Esophagus squamous epithelium (tissue), 5 donors: ENCODE data around the gene ABCA12. TPM values are rescaled to one million over a fixed set of nuclear protein-coding genes. Genes with fewer than 3 reads are reported as not detected.

Experiments used
- DNase-seq: peaks from one replicate; lab custom pipeline; 2025; lab: John Stamatoyannopoulos, UW
- H3K27ac ChIP-seq, 4 donors: fragments of 200-600 bp; sonication (generic); one replicate each; pipeline ENCODE4 v1.5.1; 2016 to 2019; ENCODE audit warnings: mild to moderate bottlenecking in 1 of 4
- H3K27me3 ChIP-seq, 4 donors: fragments of 200-600 bp; sonication (generic); 1 replicate in 3 of 4; 2 replicates in 1 of 4; pipeline versions ENCODE4 v1.5.1 to v1.6.0; 2017 to 2021; ENCODE audit warnings: antibody characterized with exemption in 1 of 4
- H3K36me3 ChIP-seq, 3 donors: fragments of 200-600 bp; sonication (generic); one replicate each; pipeline ENCODE4 v1.5.1; 2016 to 2019
- H3K4me1 ChIP-seq, 3 donors: fragments of 200-600 bp; sonication (generic); one replicate each; pipeline ENCODE4 v1.5.1; 2017 to 2019
- H3K4me3 ChIP-seq, 4 donors: fragments of 200-600 bp; sonication (generic); 1 replicate in 3 of 4; 2 replicates in 1 of 4; pipeline ENCODE4 v1.5.1; 2016 to 2019; ENCODE audit warnings: mild to moderate bottlenecking in 2 of 4, moderate library complexity in 1 of 4
- H3K9me3 ChIP-seq, 3 donors: fragments of 200-600 bp; sonication (generic); one replicate each; pipeline ENCODE4 v1.5.1; 2016 to 2019
- POLR2A ChIP-seq, 4 donors: fragments of 450-650 bp; IDR thresholded peaks; one replicate each; pipeline ENCODE4 v1.6.1; 2017; ENCODE audit warnings: antibody characterized with exemption in 4 of 4, mild to moderate bottlenecking in 4 of 4, moderate library complexity in 3 of 4
- WGBS, 2 donors: methylation state at CpG; one replicate each; pipeline ENCODE4 v1.1.5; 2018; 5-methylcytosine and 5-hydroxymethylcytosine counted together
- intact Hi-C: fragments of 100-400 bp; cut with DNase I; formaldehyde crosslinking; loops from one replicate; pipeline ENCODE4 v1.15.0; 2022
- total RNA-seq, 4 donors: library from RNA; depleted of rRNA; stranded (reverse); fragments of >200 nt; gene quantifications; one replicate each; pipeline ENCODE4 v1.1.0, GENCODE V29; 2016
- TF ChIP-seq, protein P1 (sequence below), 6 experiments: fragments of 450-650 bp in 4 of 6; fragments of 200-600 bp in 2 of 6; sonication (generic) in 2 of 6; IDR thresholded peaks; one replicate each; pipeline ENCODE4 v1.5.1; 2016 to 2019; ENCODE audit warnings: antibody characterized with exemption in 6 of 6, mild to moderate bottlenecking in 4 of 6, moderate library complexity in 4 of 6
- donor health status: DM: yes; HTN: yes; CAD: no.

ABCA12 gene
- total RNA-seq, 4 donors from 2014 or later = 1.5 to 45.7 (median 3.8) TPM

DNA sequence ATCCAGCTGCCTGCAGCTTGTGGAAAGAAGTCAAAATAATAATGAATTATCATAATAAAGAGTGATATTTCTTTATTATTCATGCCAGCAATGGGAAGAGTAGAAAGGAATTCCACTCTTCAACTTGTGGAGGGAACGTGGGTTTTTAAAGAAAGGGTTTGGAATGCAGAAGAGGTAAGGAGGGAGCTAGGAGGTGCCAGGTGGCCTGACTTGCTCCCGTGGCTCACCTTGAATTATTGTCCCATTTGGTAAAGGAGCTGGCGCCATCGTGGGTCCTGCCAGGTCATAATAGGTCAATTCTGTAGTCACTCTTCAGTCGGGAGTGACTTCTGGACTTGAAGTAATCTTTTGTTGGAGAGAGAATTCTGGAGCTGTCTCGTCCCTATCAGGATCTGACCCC, 233.8 kb downstream of the ABCA12 start:
- H3K27me3 ChIP-seq = no peaks in the 10 kb centered on the region
- intact Hi-C loops = no loop called here
- H3K36me3 ChIP-seq = no peaks in the 10 kb centered on the region
- TF ChIP-seq, protein P1, sequence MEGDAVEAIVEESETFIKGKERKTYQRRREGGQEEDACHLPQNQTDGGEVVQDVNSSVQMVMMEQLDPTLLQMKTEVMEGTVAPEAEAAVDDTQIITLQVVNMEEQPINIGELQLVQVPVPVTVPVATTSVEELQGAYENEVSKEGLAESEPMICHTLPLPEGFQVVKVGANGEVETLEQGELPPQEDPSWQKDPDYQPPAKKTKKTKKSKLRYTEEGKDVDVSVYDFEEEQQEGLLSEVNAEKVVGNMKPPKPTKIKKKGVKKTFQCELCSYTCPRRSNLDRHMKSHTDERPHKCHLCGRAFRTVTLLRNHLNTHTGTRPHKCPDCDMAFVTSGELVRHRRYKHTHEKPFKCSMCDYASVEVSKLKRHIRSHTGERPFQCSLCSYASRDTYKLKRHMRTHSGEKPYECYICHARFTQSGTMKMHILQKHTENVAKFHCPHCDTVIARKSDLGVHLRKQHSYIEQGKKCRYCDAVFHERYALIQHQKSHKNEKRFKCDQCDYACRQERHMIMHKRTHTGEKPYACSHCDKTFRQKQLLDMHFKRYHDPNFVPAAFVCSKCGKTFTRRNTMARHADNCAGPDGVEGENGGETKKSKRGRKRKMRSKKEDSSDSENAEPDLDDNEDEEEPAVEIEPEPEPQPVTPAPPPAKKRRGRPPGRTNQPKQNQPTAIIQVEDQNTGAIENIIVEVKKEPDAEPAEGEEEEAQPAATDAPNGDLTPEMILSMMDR (IDR thresholded peaks at IDR 0.05) = no peak
- no peak for TF ChIP-seq POLR2A (IDR thresholded peaks at IDR 0.05)
- H3K4me1 ChIP-seq = peaks cover 0 to 26% (median 0%) of the 10 kb centered on the region in 3 donors
- no peaks in the 10 kb centered on the region for H3K9me3 ChIP-seq
- no peak overlapping the region for H3K4me3 ChIP-seq
- no peak overlapping the region for H3K27ac ChIP-seq
- 70 to 71% methylated on average over 6 of the region's 6 CpGs for whole genome bisulfite sequencing, 2 donors
- DNase-seq = no peak

DNA sequence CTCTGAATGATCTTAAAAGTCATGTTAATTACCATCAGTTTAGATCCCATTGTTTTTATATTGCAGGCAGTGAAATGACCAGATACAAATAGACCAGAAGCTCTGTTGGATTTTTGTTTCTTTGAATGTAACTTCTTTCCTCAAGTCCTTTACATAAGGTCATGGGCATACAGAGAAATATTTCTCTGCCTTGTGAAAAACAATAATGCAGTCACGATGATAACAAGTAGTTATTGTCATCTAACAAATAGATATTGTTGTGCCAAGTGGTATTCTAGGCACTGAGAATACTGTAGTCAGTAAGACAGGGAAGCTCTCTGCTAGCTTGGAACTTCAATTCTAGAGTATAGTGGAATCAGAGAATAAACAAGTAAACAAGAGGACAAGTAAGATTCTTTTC, 234.2 kb downstream of the ABCA12 start:
- WGBS, 2 donors = 70 to 71% methylated on average over 1 of the region's 1 CpG
- Histone ChIP-seq H3K27me3 (no peaks in the 10 kb centered on the region), H3K4me3 (no peak overlapping the region), H3K4me1 (peaks cover 0 to 30% (median 0%) of the 10 kb centered on the region in 3 donors), H3K27ac (no peak overlapping the region), H3K9me3 (no peaks in the 10 kb centered on the region), H3K36me3 (no peaks in the 10 kb centered on the region)
- intact Hi-C loops = no loop called here
- TF ChIP-seq, protein P1 (IDR thresholded peaks at IDR 0.05) = no peak
- no peak for TF ChIP-seq POLR2A (IDR thresholded peaks at IDR 0.05)
- DNase-seq = no peak

DNA sequence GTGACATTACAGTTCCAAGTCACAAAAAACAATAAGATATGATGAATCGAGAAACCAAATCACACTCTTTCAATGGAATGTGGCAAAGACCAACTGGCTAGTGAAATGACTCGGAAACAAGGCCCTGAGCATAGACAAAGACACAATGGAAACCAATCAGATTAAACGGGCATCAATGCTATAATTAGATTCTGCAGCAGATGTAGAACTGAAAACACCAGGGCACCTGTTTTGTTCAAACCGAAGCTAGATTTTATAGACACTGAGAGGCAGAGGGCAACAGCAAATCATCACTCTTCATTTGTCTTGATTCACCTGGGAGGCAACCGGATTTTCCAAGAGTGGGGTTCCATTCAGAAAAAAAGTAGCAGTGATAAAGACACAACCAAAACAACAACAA, 236.1 kb downstream of the ABCA12 start:
- WGBS, 2 donors = 74 to 80% methylated on average over 5 of the region's 5 CpGs
- H3K9me3 ChIP-seq = no peaks in the 10 kb centered on the region
- H3K36me3 ChIP-seq = no peaks in the 10 kb centered on the region
- peaks cover 0 to 36% (median 0%) of the 10 kb centered on the region in 3 donors for H3K4me1 ChIP-seq
- TF ChIP-seq POLR2A (IDR thresholded peaks at IDR 0.05) = no peak
- TF ChIP-seq, protein P1 (IDR thresholded peaks at IDR 0.05) = no peak
- H3K27ac ChIP-seq = no peak overlapping the region
- no peak overlapping the region for H3K4me3 ChIP-seq
- DNase-seq = no peak
- H3K27me3 ChIP-seq = no peaks in the 10 kb centered on the region
- intact Hi-C loops = no loop called here

GRCh38 chr2:214899751-214900150, 238.7 kb downstream of the ABCA12 start:
- 17 to 41% methylated on average over 4 of the region's 4 CpGs for WGBS, 2 donors
- Histone ChIP-seq H3K4me3 (no peak overlapping the region), H3K36me3 (no peaks in the 10 kb centered on the region), H3K27me3 (no peaks in the 10 kb centered on the region), H3K9me3 (no peaks in the 10 kb centered on the region), H3K4me1 (peaks cover 0 to 53% (median 3%) of the 10 kb centered on the region in 3 donors), H3K27ac (peak overlapping the region; percentile 11 to 86 (median 74))
- TF ChIP-seq, protein P1 (IDR thresholded peaks at IDR 0.05) = no peak
- TF ChIP-seq POLR2A (IDR thresholded peaks at IDR 0.05) = no peak
- intact Hi-C loops = no loop called here
- no peak for DNase-seq

GRCh38 chr2:214896274-214896673, 242.2 kb downstream of the ABCA12 start:
- no peak for DNase-seq
- H3K9me3 ChIP-seq = no peaks in the 10 kb centered on the region
- no peak overlapping the region for H3K4me3 ChIP-seq
- peak overlapping the region; percentile 36 to 80 (median 62) for H3K27ac ChIP-seq
- no peak for TF ChIP-seq POLR2A (IDR thresholded peaks at IDR 0.05)
- TF ChIP-seq, protein P1 (IDR thresholded peaks at IDR 0.05) = no peak
- no peaks in the 10 kb centered on the region for H3K36me3 ChIP-seq
- peaks cover 0 to 46% (median 3%) of the 10 kb centered on the region in 3 donors for H3K4me1 ChIP-seq
- WGBS, 2 donors = 27 to 54% methylated on average over 1 of the region's 1 CpG
- intact Hi-C loops = no loop called here
- no peaks in the 10 kb centered on the region for H3K27me3 ChIP-seq
